NCI-H2196 (cell line): ENCODE data around the gene NPRL2.

ENCODE experiments used
- DNase-seq: peaks from one replicate; lab custom pipeline; 2025; ENCODE audit not compliant: unreplicated experiment; lab: John Stamatoyannopoulos, UW

NPRL2 gene

DNA sequence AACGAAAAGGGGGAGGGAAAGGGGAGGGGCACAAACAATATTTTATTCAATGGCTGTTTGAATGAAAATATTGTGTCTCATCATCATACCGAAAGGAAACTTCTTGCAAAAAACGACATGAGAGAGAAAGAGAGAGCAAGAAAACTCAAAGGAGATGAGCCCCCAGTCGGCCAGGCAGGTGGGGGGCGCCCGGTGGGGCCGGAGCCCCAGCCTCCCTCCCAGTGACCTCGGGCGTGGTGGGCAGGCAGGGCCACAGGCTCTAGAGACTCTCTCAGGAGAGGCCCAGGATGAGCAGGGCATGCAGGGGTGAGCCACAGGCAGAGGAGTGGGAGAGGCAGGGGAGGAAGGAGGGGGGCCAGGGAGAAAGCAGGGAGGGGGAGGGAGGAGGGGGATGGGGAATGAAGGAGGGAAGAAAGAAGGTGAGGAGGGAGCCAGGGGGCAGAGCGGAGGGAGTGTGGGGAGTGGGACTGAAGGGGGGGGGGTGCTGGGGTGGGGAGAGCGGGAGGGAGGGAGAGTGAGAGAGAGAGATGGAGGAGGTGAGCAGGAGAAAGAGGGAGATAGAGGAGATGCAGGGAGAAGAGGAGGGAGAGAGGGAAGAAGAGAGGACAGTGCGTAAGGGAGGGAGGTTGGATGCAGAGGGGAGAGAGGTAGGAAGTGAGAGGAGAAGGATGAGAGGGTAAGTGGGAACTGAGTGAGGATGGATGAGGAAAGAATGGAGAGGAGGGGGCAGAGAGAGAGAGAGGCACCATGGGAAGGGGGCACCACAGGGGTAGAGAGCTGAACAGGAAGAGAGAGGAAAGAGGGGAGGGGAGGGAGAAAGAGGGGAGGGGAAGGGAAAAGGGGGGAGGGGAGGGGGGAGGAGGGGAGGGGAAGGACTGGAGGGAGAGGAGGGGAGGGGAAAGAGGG, 22.8 kb upstream of the NPRL2 start:
- no peak for DNase-seq

DNA sequence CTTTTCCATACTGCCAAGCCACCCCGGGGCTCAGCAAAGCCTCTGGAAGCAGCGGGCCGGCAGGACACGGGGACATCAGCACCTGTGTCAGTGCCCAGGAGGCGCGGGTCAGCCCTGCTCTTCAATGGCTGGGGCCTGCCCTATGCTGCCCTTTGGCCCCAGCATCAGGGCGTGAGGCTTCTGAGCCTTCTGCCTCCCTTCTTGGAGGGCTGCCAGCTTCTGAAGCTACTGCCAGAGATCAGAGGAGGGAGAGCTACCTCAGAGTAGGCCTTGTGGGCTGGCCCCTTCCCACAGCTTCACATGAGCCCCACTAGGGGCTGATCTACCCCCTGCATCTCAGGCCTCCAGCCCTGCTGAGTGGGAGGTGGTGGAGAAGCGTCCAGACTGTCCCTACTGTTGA, 21.8 kb upstream of the NPRL2 start:
- peak; percentile 11 for DNase-seq

DNA sequence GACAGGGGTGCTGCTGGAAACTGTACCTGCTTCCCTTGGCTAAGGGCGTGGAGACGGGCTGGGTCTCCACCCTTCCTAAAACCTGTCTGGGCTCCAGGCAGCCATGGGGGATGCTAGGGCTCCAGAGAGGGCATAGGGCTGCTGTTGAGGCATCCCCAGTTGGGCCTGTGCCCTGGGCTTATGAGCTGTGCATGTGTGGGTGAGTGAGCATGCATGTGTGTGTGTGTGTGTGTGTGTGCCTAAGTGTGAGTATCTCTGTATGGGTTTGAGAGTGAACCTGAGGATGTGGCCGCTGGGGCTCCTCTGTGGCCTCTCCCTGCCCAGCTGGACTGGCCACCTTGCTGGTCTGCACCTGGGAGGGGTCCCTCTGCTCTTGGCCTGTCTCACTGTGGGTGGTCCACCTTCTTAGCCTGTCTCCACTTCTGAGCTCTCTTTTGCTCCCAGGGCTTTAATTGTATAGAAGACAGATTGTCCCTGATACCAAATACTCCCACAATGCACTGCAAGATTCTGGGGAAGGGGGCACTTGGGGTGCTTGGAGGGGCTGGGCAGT, 20.6 kb upstream of the NPRL2 start:
- no peak for DNase-seq

DNA sequence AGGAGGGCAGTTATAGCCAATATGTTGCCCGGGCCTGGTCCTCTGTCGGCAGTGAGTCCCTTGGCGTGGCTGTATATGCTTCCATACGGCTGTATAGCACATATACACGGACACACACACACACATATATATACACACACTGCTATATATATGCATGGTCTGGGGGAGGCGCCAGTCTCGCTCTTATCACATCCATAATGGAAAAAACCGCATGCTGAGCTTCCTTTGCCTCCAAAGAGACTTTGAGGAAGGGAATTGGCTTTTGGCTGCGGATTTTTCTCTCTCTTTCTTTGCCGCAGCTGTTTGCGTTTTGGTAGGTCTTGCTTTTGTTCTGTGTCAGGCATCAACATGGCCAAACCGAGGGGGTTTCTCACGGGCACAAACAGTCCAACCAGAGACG, 20.0 kb upstream of the NPRL2 start:
- DNase-seq, result no peak

DNA sequence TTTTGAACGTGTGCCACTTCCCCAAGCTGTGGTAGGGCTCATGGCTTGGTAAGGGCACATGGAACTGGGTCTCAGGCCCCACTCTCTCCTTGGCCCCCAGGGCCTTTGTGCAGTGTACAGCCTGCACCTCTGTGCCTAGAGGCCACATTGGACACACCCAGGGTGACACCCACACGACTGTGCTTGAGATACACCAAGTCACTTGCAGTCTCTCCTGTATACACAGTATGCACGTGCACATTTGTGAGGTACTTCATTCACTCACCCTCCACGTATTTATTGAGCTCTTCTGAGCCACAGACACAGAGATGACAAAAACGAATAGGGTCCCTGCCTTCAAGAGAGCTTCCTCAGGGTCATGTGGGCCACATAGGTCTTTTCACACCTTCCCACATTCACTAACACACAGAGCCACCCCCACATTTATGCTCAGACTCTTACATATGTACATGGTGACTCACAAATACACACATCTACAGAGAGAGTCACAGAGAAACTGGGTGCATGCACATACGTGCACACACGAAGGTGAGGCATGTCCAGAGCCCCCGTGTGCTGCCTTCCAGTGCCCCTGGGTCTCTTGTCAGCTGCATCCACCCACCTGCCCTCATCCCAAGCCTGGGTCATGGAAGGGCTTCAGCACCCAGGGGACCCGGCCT, 18.6 kb upstream of the NPRL2 start:
- no peak for DNase-seq

DNA sequence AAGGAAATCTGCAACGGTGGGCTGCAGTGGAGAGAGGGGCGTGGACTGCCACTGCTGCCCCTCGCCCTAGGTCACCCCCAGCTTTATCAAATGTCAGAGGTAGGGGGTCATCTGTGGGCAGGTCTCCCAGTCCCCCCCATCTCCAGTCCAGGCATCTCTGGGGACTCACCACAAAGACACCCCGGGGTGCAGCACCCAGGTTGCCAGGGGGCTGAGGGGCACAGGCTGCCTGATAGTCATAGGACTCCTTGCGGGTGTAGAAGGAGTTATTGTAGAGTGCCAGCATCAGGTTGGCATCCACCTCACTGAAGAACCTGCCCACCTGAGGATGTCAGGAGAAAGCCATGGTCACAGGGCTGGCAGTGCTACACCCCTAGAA, 15.3 kb upstream of the NPRL2 start:
- no peak for DNase-seq

DNA sequence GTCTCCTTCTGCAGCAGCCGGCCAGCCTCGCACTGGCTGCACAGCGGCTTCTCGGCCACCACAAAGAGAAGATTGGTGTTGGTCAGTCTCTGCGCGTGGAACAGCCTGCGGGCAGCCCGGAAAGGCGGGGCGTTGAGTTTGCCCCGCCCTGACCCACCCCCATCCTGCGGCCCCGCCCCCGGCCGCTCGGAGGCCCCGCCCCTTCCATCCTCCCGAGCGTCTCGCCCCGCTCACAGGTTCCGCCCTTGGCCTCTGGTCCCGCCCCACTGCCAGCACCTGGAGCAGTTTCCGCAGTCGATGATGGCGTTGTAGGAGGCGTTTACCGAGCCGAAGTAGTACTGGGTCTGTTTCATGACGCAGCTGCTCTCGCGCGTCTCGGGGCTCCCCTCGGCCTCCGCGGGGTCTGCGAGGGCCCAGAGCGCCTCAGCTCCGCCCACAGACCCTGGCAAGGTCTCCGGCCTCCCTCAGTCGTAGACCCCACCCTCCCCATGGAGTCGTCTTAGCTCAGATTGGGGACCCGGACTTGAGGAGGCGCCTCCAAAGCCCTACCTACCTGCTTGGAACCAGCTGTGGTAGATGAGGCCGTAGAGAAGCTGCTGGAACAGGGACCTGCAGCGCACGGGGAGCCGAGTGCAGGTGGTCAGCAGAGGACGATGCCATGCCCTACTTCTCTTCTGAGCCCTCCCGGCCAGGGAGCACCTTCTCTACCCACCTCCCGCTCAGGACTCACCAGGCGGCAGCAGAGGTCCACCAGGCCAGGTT, 14.7 kb upstream of the NPRL2 start:
- DNase-seq, result no peak

DNA sequence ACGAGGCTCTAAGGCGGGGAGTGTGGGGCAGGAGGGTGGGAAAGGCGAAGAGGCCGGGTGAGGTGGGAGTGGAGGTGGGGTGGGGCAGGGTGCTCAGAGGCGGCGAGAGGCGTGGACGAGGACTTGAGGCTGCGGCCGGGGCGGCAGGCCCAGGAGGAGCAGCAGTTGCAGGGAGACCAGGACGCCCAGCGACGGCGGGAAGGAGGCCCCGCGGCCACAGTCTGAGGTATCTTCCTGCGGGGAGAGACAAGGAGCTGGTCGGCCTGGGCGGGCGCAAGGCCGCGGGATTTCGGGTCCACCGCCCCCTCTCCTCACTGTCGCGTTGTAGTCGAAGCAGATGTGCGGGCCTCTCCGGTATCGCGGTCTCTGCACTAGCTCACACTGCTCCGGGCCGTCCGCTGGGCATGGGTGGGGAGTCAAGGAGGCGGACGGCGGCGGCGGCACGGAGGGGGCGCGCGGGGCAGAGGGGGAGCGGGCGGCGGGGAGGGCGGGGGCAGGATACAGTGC, 14.1 kb upstream of the NPRL2 start:
- DNase-seq, result no peak

DNA sequence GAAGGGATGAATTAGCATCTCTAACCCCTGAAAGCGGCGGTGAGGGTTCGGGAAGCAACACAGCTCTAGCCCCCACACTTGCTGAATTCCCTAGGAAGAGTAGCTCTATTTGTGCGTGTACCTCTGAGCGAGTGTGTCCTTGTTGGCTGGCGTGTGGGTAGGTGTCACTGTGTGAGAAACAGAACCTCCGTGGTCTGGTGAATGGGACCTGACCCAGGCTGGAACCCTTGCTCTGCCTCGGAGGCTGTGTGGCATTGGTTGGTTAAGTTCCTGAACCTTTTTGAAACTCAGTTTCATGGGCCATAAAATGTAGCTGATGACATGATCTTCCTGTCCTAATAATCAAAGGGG, 9.2 kb upstream of the NPRL2 start:
- DNase-seq, result no peak

DNA sequence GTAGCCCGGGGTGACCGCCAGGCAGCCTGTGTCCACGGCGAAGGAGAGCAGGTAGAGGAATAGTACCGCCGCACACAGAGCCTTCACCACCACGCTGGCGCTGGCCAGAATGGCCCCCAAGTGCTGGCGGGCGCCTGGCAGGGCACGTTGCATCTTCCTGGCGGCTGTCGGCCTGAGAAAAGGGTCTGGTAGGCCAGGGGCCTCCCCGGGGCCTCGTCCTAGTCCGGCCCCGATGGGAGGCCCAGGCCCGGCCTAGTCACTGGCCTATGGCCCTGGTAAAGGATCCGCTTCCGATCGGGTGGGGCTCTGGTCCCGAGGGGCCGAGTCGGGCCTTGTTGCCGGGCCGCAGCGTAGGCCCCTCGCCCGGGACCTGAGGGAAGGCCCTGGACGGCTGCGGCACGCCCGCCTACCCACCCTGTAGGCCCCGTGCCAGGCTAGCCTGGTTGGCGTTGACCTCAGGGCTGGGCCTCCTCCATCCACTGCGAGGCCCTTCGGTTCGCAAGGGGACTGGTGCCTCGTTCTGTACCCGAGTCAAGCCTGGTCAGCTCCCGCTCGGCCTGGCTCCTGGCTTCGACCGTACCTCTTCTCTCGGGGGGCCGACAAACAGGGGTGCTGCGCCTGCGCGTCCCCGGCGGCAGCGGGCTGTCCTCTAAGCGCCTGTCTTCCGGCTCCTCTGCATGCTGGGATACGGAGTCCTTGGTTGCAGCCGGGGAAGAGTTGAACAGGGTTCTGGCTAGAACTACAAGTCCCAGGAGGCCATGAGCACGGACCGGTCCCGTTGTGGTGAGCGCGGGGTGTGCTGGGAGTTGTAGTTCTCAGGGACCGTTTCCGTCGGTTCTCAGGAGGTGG, 8.6 kb upstream of the NPRL2 start, which contains the start of gene TMEM115:
TSS of gene TMEM115 (minus strand) at position 611 of the 849 bp plus-strand sequence. CDS start at position 153, 458 bp downstream.
- peak; percentile 79 for DNase-seq

DNA sequence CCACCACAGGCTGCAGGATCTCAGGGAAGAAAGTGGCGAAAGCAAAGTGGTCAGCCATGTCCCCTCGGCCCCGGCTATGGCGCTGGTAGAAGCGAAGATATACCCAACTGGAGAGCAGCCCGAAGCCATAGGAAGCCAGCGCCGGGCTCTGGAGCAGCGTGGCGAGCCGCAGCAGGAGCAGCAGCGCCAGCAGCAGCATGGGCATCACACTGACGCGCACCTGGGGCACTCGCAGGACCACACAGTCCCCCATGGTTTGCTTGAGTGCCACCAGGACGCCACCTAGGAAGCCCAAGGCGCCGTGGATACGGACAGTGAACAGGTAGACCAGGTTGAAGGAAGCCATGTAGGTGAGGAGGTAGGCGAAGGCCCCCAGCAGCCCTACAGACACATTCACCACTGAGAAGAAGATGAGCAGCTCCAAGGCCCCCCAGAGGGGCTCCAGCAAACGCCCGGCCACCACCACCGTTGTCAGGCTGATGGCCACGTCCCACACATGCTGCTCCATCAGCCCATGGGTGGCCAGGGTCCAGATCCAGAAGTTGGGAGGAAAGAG, 7.9 kb upstream of the NPRL2 start:
- DNase-seq, result no peak

DNA sequence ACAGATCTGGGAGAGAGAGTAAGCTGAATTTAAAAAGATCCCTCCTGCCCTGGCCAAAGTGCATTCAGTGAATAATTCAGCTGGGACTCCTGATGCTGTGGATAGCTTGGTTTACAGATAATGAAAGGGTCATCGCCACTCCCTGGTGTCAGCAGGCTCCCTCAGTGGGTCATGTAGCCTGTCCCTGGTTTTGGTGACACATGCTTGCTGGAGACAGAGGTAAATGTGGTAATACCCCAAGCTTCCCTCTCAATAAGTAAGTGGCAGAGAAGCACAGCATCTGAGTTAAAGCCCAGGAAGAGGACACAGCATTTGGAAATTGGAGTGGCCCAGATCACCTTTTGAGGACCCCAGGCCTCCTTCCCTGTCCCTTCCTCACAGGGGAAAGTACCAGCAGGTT, 6.9 kb upstream of the NPRL2 start:
- no peak for DNase-seq

DNA sequence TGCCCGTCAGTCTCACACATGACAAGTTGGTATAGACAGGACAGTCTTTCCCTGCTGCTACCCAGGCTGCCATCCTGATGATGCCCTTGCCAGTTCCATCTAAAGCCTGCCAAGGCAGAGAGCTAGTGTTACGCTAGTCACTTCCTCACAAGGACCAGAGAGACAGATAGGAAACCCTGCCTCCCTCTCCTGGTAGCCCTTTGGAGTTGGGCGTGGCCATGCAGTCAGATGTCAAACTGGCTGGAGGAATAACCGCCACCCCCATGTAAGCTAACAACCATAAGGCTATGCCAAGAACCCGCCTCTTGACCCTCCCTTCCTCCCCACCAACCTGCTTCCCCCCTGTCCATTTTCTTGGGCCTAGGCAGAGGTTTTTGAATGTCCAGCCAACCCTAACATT, 6.0 kb upstream of the NPRL2 start:
- peak; percentile 39 for DNase-seq

DNA sequence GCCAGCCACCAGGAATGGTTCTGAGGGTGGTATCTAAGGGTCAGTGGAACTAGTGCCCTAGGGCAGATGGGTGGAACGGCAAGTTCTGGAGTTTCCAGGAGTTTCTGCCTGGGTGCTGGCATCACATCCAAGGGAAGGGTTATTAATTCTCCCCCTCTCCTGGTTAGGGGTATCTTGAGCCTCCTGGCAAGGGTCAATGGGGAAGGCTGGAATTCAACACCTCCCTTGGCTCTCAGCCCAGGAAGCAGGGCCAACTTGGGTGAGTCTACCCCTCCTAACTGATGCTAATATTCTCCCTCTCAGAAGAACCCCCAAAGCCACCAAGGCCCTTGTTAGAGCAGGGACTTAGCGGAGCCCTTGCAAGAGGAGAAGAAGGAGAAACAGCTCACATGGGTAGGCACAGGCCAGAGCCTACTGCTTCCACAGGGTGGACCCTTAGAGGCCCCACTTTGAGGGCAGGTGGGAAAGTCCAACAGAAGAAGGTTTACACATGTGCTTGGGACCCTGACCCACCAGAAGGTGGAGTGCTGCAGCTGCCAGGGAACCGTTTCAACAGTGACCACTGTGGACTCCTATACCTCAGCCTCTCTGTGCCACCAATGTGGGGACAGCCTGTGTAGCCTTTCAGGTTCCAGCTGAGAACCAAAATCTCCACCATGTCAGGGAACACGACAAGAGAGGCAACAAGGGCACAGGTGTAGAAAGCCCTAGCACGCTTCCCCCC, 5.4 kb upstream of the NPRL2 start:
- DNase-seq, result peak; percentile 1

DNA sequence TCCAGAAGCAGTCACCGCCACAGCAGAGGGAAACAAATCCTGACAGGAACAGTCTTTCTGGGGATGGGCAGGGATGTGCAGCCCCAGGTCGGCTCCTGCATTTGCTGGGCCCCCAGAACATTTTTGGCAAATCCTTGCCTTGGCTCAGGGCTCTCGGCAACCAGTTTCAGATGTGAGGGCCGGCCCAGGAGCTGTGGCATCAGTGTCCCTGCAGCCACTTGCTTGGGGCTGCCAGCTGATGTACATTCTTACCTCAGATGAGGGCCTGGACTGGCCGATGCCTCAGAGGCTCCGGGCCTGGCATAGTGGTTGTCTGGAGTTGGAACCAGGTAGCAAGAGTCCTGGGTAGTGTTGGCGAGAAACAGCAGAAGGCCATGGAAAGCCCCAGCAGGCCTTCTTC, 4.3 kb upstream of the NPRL2 start:
- no peak for DNase-seq

DNA sequence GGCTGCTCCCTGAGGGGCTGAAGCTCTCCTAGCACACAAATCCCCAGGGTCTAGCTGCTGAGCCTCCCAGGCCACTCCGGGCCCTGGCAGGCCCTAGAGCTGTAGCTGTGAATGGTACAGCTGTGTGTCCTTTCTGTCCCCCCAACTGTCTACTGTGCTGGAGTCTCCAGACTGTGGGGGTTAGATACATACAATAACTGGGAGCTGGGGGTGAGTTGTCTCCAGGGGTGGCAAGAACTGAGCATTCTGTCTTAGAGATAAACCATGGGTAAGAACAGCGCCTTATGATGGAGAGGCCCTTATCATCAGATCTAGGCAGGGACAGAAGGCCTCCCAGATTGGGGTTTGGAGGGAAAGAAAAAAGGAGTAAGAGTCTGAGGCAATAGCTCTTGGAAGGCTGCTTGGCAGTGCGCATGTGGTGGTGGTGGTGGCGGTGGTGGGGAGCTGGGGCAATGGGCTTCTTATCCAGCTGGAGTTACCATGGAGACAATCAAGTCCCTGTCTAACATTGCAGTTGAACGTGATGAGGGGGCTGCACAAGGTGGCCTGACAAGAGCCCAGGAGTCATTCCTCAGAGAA, 3.7 kb upstream of the NPRL2 start:
- no peak for DNase-seq

DNA sequence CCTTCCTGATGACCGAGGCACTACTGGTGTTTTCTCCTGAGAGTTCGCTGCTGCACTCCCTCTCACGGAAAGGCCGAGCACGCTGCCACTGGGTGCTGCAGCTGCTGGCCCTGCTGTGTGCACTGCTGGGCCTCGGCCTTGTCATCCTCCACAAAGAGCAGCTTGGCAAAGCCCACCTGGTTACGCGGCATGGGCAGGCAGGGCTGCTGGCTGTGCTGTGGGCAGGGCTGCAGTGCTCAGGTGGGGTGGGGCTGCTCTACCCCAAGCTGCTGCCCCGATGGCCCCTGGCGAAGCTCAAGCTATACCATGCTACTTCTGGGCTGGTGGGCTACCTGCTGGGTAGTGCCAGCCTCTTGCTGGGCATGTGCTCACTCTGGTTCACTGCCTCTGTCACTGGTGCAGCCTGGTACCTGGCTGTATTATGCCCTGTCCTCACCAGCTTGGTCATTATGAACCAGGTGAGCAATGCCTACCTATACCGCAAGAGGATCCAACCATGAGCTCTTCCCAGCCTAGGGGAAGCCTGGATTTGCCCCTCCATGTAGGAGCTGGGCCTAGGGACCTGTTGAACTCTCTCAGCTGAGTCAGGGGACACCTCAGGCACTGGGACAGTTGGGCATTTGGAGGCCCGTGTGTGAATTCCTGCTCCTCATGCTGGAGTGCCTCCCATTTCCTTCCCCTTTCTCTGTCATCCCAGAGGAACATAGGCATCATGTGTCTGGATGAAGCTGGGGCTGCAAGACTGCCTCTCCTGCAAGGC, 2.9 kb upstream of the NPRL2 start:
- DNase-seq, result no peak

DNA sequence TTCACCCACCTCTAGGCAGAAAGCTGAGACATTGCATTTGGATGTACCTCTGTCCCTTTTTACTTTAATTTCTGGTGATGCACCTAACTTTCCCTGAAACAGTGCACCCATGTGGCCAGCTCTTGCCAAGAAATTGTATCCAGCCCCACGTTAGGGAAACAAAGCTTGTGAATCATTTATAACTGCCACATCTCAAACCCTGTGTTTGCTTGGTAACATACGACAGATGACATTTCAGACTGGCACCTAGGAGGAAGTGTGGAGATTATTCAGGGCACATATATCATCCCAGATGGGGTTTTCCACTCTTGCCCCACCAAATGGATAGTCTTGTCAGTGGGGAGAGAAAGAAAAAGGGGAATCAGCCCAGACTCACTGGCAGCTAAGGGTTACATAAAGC, 2.2 kb upstream of the NPRL2 start:
- no peak for DNase-seq
